Measurements from ENCODE around the gene ADGRA1. TPM values are rescaled to one million over a fixed set of nuclear protein-coding genes. Genes with fewer than 3 reads are reported as not detected.

The ADGRA1 gene
- total RNA-seq, 2 experiments from 2014 or later = not detected

DNA sequence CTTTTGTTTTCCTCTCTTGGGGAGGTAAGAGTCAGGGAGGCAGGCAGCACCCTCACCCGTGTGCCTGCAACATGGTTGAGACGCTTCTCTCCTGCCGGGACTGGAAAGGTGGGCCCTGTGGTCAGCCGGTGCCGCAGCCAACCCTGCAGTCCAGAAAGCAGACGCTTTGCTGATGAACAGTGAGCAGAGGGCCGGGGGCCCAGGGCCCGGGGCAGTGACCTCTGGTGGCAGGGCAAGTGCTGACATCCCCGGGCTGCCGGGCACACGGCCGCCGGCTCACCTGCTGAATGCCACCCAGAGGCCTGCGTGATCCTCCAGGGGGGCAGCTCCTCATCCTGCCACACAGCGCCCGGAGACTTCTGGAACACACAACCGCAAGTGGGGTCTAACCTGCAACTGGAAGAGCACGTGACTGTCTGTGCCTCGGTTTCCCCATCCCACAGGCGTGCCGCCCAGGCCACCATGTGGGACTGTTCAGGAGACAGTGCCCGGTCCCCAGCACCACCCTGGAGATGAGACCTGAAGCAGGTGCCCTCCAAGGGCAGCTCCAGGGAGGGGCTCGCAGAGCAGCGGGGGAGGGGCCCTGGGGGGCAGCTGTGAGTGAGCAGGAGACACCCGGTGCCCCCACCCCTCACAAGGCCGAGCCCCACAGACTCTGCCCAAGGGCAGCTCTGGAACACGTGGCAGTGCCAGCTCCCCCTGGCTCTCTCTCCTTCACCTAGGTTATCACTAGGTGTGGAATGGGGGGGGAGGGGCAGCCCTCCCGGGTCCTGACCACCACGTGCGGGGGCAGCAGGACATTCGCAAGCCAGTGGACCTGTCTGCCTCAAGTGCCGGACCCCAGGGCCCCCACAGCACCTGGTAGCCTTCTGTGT lies 2.2 kb upstream of the ADGRA1 start:
- intact Hi-C loops (cut with micrococcal nuclease; ENCODE audit: unreplicated experiment) = no loop called here
- ChIA-PET POLR2A (no interaction called here), CTCF (ENCODE audit: unreplicated experiment) (no interaction called here)
- Histone ChIP-seq H3K36me3 (ENCODE audit: insufficient read depth, low read length) (no peaks in the 10 kb centered on the region), H3K4me2 (ENCODE audit: low read length) (no peak overlapping the region), H3K27ac (ENCODE audit: low read depth, low read length, poor library complexity, severe bottlenecking) (no peak overlapping the region), H3K9me2 (ENCODE audit: insufficient read depth, low read length) (no peaks in the 10 kb centered on the region), H4K20me1 (ENCODE audit: insufficient read depth, low read length) (no peaks in the 10 kb centered on the region), H3K9me3 (ENCODE audit: low read length) (no peaks in the 10 kb centered on the region), H3K4me3 (ENCODE audit: low read depth, low read length, poor library complexity, severe bottlenecking) (no peak overlapping the region), H2AFZ (ENCODE audit: low read length) (no peak overlapping the region), H3K4me1 (ENCODE audit: insufficient read depth, low read length, poor library complexity, severe bottlenecking) (no peaks in the 10 kb centered on the region), H3K79me2 (ENCODE audit: insufficient read depth, low read depth, low read length) (no peaks in the 10 kb centered on the region)
- no peak for DNase-seq (ENCODE audit: low spot score)
- TF ChIP-seq, protein P1, sequence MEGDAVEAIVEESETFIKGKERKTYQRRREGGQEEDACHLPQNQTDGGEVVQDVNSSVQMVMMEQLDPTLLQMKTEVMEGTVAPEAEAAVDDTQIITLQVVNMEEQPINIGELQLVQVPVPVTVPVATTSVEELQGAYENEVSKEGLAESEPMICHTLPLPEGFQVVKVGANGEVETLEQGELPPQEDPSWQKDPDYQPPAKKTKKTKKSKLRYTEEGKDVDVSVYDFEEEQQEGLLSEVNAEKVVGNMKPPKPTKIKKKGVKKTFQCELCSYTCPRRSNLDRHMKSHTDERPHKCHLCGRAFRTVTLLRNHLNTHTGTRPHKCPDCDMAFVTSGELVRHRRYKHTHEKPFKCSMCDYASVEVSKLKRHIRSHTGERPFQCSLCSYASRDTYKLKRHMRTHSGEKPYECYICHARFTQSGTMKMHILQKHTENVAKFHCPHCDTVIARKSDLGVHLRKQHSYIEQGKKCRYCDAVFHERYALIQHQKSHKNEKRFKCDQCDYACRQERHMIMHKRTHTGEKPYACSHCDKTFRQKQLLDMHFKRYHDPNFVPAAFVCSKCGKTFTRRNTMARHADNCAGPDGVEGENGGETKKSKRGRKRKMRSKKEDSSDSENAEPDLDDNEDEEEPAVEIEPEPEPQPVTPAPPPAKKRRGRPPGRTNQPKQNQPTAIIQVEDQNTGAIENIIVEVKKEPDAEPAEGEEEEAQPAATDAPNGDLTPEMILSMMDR (conservative IDR thresholded peaks at IDR 0.05; ENCODE audit: low read length) = no peak
- no peak for TF ChIP-seq EZH2phosphoT487 (IDR thresholded peaks at IDR 0.05; ENCODE audit: borderline replicate concordance, low read depth, low read length)
- BruUV-seq (replicated peaks) = no TSS peak

DNA sequence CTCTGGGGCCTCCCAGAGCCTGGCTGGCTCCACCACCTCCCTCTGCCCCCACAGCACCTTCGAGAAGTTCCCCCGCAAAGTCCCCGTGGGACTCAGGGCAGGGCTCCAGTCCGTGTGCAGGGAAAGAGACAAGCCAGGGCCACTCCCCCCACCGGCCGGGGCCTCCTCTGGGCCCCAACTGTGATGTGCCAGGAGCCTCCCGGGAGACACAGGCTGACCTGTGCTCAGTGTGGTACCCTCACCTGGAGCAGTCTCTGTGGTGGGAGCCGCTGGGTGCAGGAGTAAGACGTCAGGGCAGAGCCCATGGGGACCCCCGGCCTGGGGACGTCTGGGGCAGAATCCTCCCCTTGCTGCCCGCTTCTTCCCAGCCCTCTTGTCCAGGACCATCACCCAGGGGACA lies 1.5 kb upstream of the ADGRA1 start:
- ChIA-PET POLR2A (no interaction called here), CTCF (ENCODE audit: unreplicated experiment) (no interaction called here)
- Histone ChIP-seq H3K9me3 (ENCODE audit: low read length) (no peaks in the 10 kb centered on the region), H3K36me3 (ENCODE audit: insufficient read depth, low read length) (no peaks in the 10 kb centered on the region), H2AFZ (ENCODE audit: low read length) (no peak overlapping the region), H4K20me1 (ENCODE audit: insufficient read depth, low read length) (no peaks in the 10 kb centered on the region), H3K9me2 (ENCODE audit: insufficient read depth, low read length) (no peaks in the 10 kb centered on the region), H3K79me2 (ENCODE audit: insufficient read depth, low read depth, low read length) (no peaks in the 10 kb centered on the region), H3K4me3 (ENCODE audit: low read depth, low read length, poor library complexity, severe bottlenecking) (no peak overlapping the region), H3K4me2 (ENCODE audit: low read length) (no peak overlapping the region), H3K4me1 (ENCODE audit: insufficient read depth, low read length, poor library complexity, severe bottlenecking) (no peaks in the 10 kb centered on the region), H3K27ac (ENCODE audit: low read depth, low read length, poor library complexity, severe bottlenecking) (no peak overlapping the region)
- DNase-seq (ENCODE audit: low spot score) = no peak
- TF ChIP-seq, protein P1 (conservative IDR thresholded peaks at IDR 0.05; ENCODE audit: low read length) = no peak
- TF ChIP-seq EZH2phosphoT487 (IDR thresholded peaks at IDR 0.05; ENCODE audit: borderline replicate concordance, low read depth, low read length) = no peak
- intact Hi-C loops (cut with micrococcal nuclease; ENCODE audit: unreplicated experiment) = no loop called here
- BruUV-seq (replicated peaks) = no TSS peak

DNA sequence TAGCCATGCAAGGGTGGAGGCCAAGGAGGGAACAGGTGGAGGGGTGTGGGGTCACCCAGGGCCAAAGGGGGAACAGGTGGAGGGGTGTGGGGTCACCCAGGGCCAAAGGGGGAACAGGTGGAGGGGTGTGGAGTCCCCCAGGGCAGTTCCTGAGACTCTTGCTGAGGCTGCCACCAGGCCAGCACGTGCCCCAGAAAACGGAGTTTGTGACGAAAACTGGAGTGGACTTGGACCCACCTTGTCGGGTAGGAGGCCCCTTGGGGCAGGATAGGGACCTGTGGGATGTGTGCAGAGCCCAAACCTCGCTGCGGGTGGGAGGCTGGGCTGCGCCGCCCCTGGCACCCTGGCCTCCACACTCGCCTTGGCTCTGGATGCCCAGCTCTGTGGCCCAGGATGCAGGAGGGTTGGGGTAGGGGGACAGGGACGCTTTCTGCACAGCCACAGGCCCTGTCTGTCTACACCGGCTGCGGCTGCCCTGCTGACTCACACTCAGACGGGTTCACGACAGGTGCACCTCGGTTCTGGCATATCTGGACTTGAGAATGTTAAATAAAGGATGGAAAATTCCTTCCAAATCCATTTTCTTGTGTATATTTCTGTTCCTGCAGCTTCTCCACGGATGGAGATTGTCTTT lies 562 bp upstream of the ADGRA1 start:
- no peak overlapping the region for H2AFZ ChIP-seq (ENCODE audit: low read length)
- CTCF ChIA-PET (ENCODE audit: unreplicated experiment) = no interaction called here

More for the DNA sequence above, 562 bp upstream of the ADGRA1 start:
- no peak overlapping the region for H3K4me2 ChIP-seq (ENCODE audit: low read length)
- BruUV-seq (replicated peaks) = no TSS peak
- POLR2A ChIA-PET = no interaction called here
- no peaks in the 10 kb centered on the region for H3K9me3 ChIP-seq (ENCODE audit: low read length)
- DNase-seq (ENCODE audit: low spot score) = no peak
- no peaks in the 10 kb centered on the region for H4K20me1 ChIP-seq (ENCODE audit: insufficient read depth, low read length)
- H3K27ac ChIP-seq (ENCODE audit: low read depth, low read length, poor library complexity, severe bottlenecking) = no peak overlapping the region
- TF ChIP-seq, protein P1 (conservative IDR thresholded peaks at IDR 0.05; ENCODE audit: low read length) = no peak
- no peak for TF ChIP-seq EZH2phosphoT487 (IDR thresholded peaks at IDR 0.05; ENCODE audit: borderline replicate concordance, low read depth, low read length)
- H3K79me2 ChIP-seq (ENCODE audit: insufficient read depth, low read depth, low read length) = no peaks in the 10 kb centered on the region
- H3K4me1 ChIP-seq (ENCODE audit: insufficient read depth, low read length, poor library complexity, severe bottlenecking) = no peaks in the 10 kb centered on the region
- H3K9me2 ChIP-seq (ENCODE audit: insufficient read depth, low read length) = no peaks in the 10 kb centered on the region
- H3K4me3 ChIP-seq (ENCODE audit: low read depth, low read length, poor library complexity, severe bottlenecking) = no peak overlapping the region
- H3K36me3 ChIP-seq (ENCODE audit: insufficient read depth, low read length) = no peaks in the 10 kb centered on the region
- intact Hi-C loops (cut with micrococcal nuclease; ENCODE audit: unreplicated experiment) = no loop called here
